ENCODE results near the gene KDM4B.

Gene KDM4B

DNA sequence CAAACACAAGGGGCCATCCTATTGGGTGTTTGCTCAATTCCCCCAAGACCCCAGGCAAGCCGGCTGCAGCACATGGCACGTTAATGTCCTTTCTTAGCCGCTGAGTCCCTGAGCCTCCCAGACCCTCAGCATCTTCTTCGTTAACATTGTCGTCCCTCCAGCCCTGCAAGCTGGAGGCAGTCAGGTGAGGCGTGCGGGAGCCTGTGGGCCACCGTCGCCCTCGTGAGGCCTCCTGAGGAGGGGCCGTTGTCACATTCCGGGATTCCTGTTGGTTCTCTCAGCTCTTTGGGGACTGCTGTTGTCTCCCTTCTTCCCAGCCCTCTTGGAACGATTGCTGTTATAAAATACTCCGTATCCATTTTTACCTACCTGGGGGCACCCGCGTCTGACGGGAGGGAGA lies 140.6 kb downstream of the KDM4B start:
- CTCF ChIA-PET = no interaction called here
- no peak for DNase-seq (ENCODE audit: extremely low spot score)
- POLR2A ChIA-PET = no interaction called here
- no peak for TF ChIP-seq CTCF (IDR thresholded peaks at IDR 0.05; ENCODE audit: control extremely low read depth, extremely low read depth, low read depth, missing control alignments)

- CTCF ChIA-PET = no interaction called here
- POLR2A ChIA-PET = no interaction called here
- no peak for TF ChIP-seq CTCF (IDR thresholded peaks at IDR 0.05; ENCODE audit: control extremely low read depth, extremely low read depth, low read depth, missing control alignments)
- DNase-seq (ENCODE audit: extremely low spot score) = no peak
These were observed 141.6 kb downstream of the KDM4B start for GRCh38 chr19:5110546-5110945.

- POLR2A ChIA-PET = no interaction called here
- TF ChIP-seq CTCF (IDR thresholded peaks at IDR 0.05; ENCODE audit: control extremely low read depth, extremely low read depth, low read depth, missing control alignments) = no peak
- CTCF ChIA-PET = no interaction called here
- no peak for DNase-seq (ENCODE audit: extremely low spot score)
These were observed 142.1 kb downstream of the KDM4B start for GRCh38 chr19:5111051-5111450.

DNA sequence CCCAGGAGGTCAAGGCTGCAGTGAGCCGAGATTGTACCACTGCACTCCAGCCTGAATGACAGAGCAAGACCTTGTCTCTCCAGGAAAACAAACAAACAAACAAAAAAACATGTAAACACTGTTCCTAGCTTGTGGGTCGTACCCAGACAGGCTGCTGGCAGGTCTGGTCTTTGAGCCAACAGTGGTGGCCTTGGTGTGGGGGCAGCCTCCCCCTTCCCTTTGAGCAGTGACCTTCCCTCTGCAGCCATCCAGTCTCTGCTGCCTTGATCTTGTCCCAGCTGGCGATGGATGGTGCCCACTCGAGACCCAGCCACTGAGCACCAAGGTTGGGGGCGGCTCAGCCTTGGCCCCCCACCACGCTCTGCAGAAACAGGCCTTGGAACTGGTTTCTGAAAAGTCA lies 143.3 kb downstream of the KDM4B start:
- ChIA-PET POLR2A (no interaction called here), CTCF (no interaction called here)
- DNase-seq (ENCODE audit: extremely low spot score) = no peak
- TF ChIP-seq CTCF (IDR thresholded peaks at IDR 0.05; ENCODE audit: control extremely low read depth, extremely low read depth, low read depth, missing control alignments) = no peak

GRCh38 chr19:5112681-5113575 lies 144.0 kb downstream of the KDM4B start:
- DNase-seq (ENCODE audit: extremely low spot score) = no peak
- POLR2A ChIA-PET = no interaction called here
- no peak for TF ChIP-seq CTCF (IDR thresholded peaks at IDR 0.05; ENCODE audit: control extremely low read depth, extremely low read depth, low read depth, missing control alignments)
- CTCF ChIA-PET = no interaction called here

- no peak for TF ChIP-seq CTCF (IDR thresholded peaks at IDR 0.05; ENCODE audit: control extremely low read depth, extremely low read depth, low read depth, missing control alignments)
- DNase-seq (ENCODE audit: extremely low spot score) = no peak
- POLR2A ChIA-PET = no interaction called here
- CTCF ChIA-PET = no interaction called here
These were observed 145.0 kb downstream of the KDM4B start for GRCh38 chr19:5113633-5114586.
